Testis (tissue), 3 donors: ENCODE measurements around the gene CLUH. TPM values are rescaled to one million over a fixed set of nuclear protein-coding genes. Genes with fewer than 3 reads are reported as not detected.

Experiments used
- DNase-seq: peaks from one replicate; pipeline ENCODE4 v3.0.0-alpha.2; 2019
- H3K27ac ChIP-seq, 2 donors: fragments of 200-600 bp; sonication (generic); one replicate each; pipeline ENCODE4 v1.5.1; 2019
- H3K27me3 ChIP-seq: fragments of 200-600 bp; sonication (generic); one replicate; pipeline ENCODE4 v1.5.1; 2019
- H3K36me3 ChIP-seq: fragments of 200-600 bp; sonication (generic); one replicate; pipeline ENCODE4 v1.5.1; 2017; ENCODE audit warnings: low read depth; ENCODE audit errors: missing control alignments
- H3K4me1 ChIP-seq: fragments of 200-600 bp; sonication (generic); one replicate; pipeline ENCODE4 v1.5.1; 2019
- H3K4me3 ChIP-seq, 2 donors: fragments of 200-600 bp; sonication (generic); one replicate each; pipeline ENCODE4 v1.5.1; 2017 to 2019
- H3K9me3 ChIP-seq: fragments of 200-600 bp; sonication (generic); one replicate; pipeline ENCODE4 v1.5.1; 2017
- CTCF ChIP-seq, 3 experiments: fragments of 450-650 bp in 2 of 3; fragments of 200-600 bp in 1 of 3; sonication (generic) in 1 of 3; IDR thresholded peaks; one replicate each; pipeline ENCODE4 v1.5.1; 2016 to 2019; ENCODE audit warnings: antibody characterized with exemption in 3 of 3, mild to moderate bottlenecking in 2 of 3, moderate library complexity in 1 of 3
- POLR2A ChIP-seq: fragments of 450-650 bp; IDR thresholded peaks from one replicate; pipeline ENCODE4 v1.6.1; 2017; ENCODE audit warnings: antibody characterized with exemption, mild to moderate bottlenecking, moderate library complexity
- WGBS, 2 donors: methylation state at CpG; one replicate each; pipeline ENCODE4 v1.1.5; 2018; 5-methylcytosine and 5-hydroxymethylcytosine counted together
- intact Hi-C: fragments of 100-400 bp; cut with DNase I; formaldehyde crosslinking; loops from one replicate; pipeline ENCODE4 v1.15.1; 2023; ENCODE audit warnings: low total_unique reads
- polyA plus RNA-seq: library from polyadenylated mRNA; stranded (reverse); fragments of 350-450 nt; fragmentation: Illumina TruSeq; extraction: RNeasy Lipid Tissue Mini Kit (QIAGEN cat#74804); gene quantifications from one replicate; pipeline ENCODE4 v1.2.3, GENCODE V29; 2014; ENCODE audit warnings: low read depth, low replicate concordance; ENCODE audit not compliant: insufficient read depth
- total RNA-seq, 2 donors: library from RNA; depleted of rRNA; stranded (reverse); fragments of >200 nt; gene quantifications; one replicate each; pipeline ENCODE4 v1.2.3, GENCODE V29; 2016

Gene CLUH
- total and polyA plus RNA-seq, 3 donors from 2014 or later: 60.1 to 183 (median 173) TPM

DNA sequence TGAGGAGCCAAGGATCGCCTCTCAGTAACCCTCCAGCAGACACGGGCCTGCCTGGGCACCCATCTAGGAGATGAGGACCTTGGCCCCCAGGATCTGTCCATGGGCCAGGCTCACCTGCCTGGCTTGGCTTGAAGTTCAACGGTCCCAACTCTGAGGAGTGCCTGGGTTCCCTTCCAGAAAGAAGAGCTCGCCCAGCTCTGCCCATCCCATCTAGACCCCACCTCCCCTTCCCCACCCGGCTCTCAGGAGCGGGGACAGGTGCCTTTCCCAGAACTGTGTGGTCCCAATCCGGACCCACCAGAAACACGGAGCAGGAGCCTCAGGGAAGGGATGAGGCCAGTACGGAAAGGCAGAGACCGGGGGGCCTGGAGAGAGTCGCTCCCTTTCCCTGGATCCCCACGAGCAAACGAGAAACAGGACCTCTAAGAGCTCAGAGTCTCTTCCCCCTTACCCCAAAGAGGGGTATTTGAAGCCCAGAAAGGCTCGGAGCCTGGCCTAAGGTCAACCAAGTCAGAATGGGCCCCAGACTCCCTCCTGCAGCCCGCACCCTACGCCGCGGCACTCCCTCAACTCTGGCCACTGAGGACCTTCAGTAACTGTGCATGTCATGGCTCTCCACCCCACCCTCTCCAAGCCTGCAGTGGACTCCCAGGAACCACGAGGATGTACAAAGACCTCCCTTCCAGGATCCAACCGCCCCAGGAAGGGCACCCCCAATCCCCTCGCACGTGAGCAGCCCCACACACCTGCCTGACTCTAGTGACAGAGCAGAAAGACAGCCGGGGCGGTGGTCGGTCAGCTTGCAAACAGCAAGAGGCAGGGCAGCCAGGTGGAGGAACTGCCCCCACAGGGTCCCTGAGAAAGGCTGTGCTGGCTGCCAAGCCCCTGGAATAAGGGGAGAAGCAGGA, 5.4 kb downstream of the CLUH start:
- no peak overlapping the region for H3K27ac ChIP-seq
- TF ChIP-seq CTCF (IDR thresholded peaks at IDR 0.05): no peak
- no peak for TF ChIP-seq POLR2A
- H3K4me3 ChIP-seq: no peak overlapping the region
- intact Hi-C loops: no loop called here
- H3K27me3 ChIP-seq: no peaks in the 10 kb centered on the region
- H3K9me3 ChIP-seq: no peaks in the 10 kb centered on the region
- no peak for DNase-seq
- 85 to 87% methylated on average over 11 to 25 of the region's 25 CpGs for WGBS, 2 donors
- H3K4me1 ChIP-seq: peaks cover 39% of the 10 kb centered on the region
- no peaks in the 10 kb centered on the region for H3K36me3 ChIP-seq

GRCh38 chr17:2705263-2705662, 6.3 kb downstream of the CLUH start:
- H3K4me1 ChIP-seq: peaks cover 33% of the 10 kb centered on the region
- intact Hi-C loops: no loop called here

GRCh38 chr17:2704890-2705248, 6.7 kb downstream of the CLUH start:
- H3K4me3 ChIP-seq: no peak overlapping the region
- no peak for TF ChIP-seq CTCF (IDR thresholded peaks at IDR 0.05)
- no peaks in the 10 kb centered on the region for H3K9me3 ChIP-seq
- intact Hi-C loops: no loop called here
- no peaks in the 10 kb centered on the region for H3K36me3 ChIP-seq
- peaks cover 30% of the 10 kb centered on the region for H3K4me1 ChIP-seq
- 73 to 83% methylated on average over 4 of the region's 4 CpGs for WGBS, 2 donors
- DNase-seq: no peak
- H3K27me3 ChIP-seq: no peaks in the 10 kb centered on the region
- H3K27ac ChIP-seq: no peak overlapping the region

More at GRCh38 chr17:2705263-2705662, 6.3 kb downstream of the CLUH start:
- no peak overlapping the region for H3K4me3 ChIP-seq
- TF ChIP-seq CTCF (IDR thresholded peaks at IDR 0.05) (no peak), POLR2A (no peak)
- no peaks in the 10 kb centered on the region for H3K9me3 ChIP-seq
- 79 to 87% methylated on average over 7 of the region's 7 CpGs for WGBS, 2 donors
- no peak for DNase-seq
- no peaks in the 10 kb centered on the region for H3K36me3 ChIP-seq
- no peak overlapping the region for H3K27ac ChIP-seq
- no peaks in the 10 kb centered on the region for H3K27me3 ChIP-seq

DNA sequence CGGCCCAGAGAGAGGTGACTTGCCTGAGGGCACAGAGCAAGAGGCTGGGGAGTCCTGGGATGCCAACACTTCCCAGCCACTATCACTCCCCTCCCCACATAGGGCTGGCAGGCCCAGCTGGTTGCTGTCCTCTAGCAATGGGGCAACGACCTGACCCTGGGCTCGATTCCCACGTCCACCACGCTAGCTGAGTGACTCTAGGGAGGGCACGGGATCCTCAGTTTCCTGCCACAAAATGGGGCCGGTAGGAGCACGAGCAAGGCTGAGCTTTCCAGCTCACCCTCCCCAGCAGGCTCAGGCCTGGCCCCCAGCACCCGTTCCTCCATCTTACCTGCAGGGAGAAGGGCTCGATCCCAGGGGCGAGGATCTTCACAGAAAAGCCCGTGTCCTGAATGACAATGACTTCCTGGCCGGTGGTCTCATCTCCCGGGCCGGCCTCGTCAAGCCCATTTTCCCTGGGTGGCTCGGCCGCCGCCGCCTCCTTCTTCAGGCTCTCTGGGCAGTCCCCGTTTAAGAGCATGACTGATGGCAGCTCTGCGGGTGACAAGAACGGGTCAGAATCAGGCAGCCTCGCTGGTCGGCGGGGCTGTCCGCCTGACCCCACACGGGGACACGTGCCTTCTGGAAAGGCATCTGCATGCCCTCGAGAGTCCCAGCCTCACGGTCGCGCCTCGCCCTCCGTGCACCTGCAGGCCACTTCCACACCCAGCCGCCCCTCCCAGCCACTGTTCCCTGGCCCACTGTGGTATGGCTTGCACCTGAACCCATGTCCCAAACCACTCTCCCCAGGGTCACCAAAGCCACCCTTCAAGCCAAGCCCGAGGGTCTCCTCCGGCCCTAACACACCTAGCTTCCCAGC, 7.3 kb downstream of the CLUH start:
- DNase-seq: no peak
- Histone ChIP-seq H3K27ac (no peak overlapping the region), H3K4me1 (peaks cover 23% of the 10 kb centered on the region), H3K4me3 (no peak overlapping the region), H3K9me3 (no peaks in the 10 kb centered on the region), H3K36me3 (no peaks in the 10 kb centered on the region), H3K27me3 (no peaks in the 10 kb centered on the region)
- TF ChIP-seq CTCF (IDR thresholded peaks at IDR 0.05) (no peak), POLR2A (no peak)
- intact Hi-C loops: no loop called here
- WGBS, 2 donors: 83 to 87% methylated on average over 7 to 38 of the region's 38 CpGs
